C4-2B (cell line): Measurements from ENCODE around the gene RBM38.
"Not testable (repeated sequence)": the region's sequence is repeated elsewhere in the genome, so short reads cannot be mapped to it uniquely, and the experiment has no call there.

Source experiments
- H3K27ac ChIP-seq: fragments of 450-650 bp; 2 replicates; pipeline ENCODE4 v1.5.1; 2017
- ZFX ChIP-seq: fragments of 450-650 bp; IDR thresholded peaks from 2 replicates; pipeline ENCODE4 v1.6.1; 2017
- TF ChIP-seq, protein P1 (sequence below): fragments of 450-650 bp; conservative IDR thresholded peaks from 2 replicates; pipeline ENCODE4 v1.5.1; 2017; ENCODE audit warnings: mild to moderate bottlenecking

Gene RBM38

GRCh38 chr20:57414867-57415592 lies 23.8 kb downstream of the RBM38 start:
- TF ChIP-seq ZFX: no peak
- TF ChIP-seq, protein P1, sequence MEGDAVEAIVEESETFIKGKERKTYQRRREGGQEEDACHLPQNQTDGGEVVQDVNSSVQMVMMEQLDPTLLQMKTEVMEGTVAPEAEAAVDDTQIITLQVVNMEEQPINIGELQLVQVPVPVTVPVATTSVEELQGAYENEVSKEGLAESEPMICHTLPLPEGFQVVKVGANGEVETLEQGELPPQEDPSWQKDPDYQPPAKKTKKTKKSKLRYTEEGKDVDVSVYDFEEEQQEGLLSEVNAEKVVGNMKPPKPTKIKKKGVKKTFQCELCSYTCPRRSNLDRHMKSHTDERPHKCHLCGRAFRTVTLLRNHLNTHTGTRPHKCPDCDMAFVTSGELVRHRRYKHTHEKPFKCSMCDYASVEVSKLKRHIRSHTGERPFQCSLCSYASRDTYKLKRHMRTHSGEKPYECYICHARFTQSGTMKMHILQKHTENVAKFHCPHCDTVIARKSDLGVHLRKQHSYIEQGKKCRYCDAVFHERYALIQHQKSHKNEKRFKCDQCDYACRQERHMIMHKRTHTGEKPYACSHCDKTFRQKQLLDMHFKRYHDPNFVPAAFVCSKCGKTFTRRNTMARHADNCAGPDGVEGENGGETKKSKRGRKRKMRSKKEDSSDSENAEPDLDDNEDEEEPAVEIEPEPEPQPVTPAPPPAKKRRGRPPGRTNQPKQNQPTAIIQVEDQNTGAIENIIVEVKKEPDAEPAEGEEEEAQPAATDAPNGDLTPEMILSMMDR: no peak

DNA sequence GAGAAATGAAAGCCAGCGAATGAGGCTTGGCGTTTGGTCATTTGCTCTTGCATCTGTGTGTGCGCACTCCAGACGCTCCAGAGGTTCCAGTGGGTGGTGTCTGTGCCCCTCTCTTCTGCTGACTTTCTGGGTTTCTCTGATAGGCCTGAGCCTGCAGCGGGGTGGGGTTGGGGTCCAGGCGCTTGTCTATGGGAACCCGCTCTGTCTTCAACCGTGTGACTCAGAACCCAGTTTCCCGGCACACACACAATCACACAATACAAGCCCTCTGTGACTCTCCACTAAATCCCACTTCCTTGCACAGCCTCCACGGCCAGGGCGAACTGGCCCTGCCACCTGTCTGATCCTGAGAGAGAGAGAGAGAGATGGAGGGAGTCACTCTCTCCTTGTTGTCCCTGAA lies 24.6 kb downstream of the RBM38 start:
- H3K27ac ChIP-seq: no peak overlapping the region
- no peak for TF ChIP-seq ZFX
- TF ChIP-seq, protein P1: no peak

More at GRCh38 chr20:57414867-57415592, 23.8 kb downstream of the RBM38 start:
- no peak overlapping the region for H3K27ac ChIP-seq

DNA sequence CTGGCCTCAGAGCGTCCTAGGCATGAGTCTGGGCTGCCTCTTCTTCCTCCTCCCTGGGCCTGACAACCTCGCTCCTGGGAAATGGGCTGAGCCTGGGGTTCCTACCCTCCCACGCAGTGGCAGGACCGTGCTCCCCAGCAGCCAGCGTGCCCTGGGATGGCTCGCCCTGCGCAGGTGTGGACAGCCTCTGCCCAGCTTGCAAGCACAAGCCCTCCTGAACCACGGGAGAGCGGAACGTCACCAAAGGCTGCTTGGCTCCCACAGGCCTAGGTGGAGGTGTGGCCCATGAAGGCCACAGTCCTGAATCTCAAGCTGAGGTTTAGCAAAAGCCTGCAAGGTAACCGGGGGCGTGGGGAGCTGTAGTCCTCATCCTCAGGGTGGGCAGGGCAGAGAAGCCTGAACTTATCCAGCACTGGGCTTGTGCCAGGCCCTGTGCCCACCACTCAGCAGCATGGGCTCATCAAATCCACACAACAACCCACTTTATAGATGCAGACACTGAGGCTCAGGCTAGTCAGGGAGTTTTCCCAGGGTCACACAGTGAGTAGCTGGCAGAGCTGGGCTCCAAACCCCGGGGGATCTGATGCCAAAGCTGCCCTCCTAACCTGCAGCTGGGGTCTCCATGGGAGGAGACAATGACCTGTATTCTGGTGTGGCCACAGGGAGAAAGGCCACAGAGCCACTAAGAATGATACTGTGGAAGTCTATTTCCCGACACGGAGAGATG lies 25.3 kb downstream of the RBM38 start:
- no peak for TF ChIP-seq ZFX
- TF ChIP-seq, protein P1: no peak
- no peak overlapping the region for H3K27ac ChIP-seq

DNA sequence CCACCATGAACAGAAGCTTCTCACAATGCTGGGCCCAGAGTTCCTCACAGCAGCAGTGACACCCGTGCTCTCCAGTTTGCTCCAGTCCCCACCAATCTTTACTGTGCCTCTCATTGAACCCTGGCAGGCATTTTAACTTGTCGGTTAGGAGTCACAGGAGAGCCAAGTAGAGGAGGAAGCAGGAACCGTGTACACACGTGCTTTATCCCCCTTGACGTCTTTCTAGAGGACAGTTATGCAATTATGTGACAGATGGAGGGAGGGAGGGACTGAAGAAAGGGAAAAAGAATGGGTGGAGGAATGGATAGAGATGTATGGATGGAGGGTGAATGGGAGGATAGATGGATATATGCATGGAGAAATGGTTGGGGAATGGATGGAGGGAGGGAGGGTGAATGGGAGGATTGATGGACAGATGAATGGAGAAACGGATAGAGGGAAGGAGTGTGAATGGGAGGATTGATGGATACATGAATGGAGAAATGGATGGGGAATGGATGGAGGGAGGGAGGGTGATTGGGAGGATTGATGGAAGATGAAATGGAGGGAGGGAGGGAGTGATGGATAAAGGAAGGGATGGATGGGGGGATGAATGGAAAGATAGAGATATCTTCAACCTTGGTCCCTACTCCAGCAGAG lies 26.0 kb downstream of the RBM38 start:
- no peak overlapping the region for H3K27ac ChIP-seq
- TF ChIP-seq ZFX: no peak
- TF ChIP-seq, protein P1: no peak

- TF ChIP-seq, protein P1: no peak
- no peak for TF ChIP-seq ZFX
- no peak overlapping the region for H3K27ac ChIP-seq
Observed at GRCh38 chr20:57417830-57418780, 26.9 kb downstream of the RBM38 start.

DNA sequence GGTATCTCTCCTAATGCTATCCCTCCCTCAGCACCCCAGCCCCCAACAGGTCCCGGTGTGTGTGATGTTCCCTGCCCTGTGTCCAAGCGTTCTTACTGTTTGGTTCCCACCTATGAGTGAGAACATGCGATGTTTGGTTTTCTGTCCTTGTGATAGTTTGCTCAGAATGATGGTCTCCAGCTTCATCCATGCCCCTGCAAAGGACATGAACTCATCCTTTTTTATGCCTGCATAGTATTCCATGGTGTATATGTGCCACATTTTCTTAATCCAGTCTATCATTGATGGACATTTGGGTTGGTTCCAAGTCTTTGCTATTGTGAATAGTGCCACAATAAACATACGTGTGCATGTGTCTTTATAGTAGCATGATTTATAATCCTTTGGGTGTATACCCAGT lies 28.3 kb downstream of the RBM38 start:
- not testable (repeated sequence) for H3K27ac ChIP-seq

DNA sequence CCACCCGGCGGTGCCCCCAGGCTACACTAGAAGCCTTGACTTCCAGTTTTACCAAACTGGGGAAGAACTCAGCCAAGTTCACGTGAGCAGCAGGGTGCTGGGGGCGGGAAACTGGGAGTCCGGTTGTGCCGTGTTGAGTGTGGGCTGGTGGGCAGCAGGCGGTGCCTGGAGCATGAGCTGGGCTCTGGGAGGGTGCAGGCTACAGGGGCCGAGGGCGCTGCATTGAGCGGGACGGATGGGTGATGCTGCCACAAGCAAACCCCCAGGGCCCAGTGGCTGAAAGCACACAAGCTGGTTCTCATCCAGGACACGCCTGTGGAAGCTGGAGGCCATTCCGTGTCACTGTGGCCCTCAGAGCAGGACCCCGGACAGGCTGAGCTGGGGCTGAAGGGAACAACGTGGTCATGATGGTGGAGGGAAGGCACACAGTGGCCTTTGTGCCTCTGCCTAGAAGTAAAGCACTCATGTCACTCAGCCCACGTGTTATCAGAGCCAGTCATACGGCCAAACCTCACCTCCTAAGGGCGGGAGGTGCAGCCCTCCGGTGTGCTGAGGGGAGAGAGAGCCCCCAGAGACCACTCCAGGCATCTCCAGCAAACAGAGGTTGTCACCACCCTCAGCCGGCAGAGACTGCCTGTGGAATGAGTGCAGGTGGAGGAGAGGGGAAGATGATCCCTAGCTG lies 29.5 kb downstream of the RBM38 start:
- no peak for TF ChIP-seq ZFX
- TF ChIP-seq, protein P1: no peak
- H3K27ac ChIP-seq: no peak overlapping the region
